ENCODE measurements around the gene KRT10. TPM values are rescaled to one million over a fixed set of nuclear protein-coding genes. Genes with fewer than 3 reads are reported as not detected.

KRT10 gene
- total RNA-seq, 1 experiment from 2014 or later, result 22.5 TPM

GRCh38 chr17:40846515-40847144, 24.2 kb upstream of the KRT10 start:
- Histone ChIP-seq H3K4me1 (no peaks in the 10 kb centered on the region), H3K27me3 (no peaks in the 10 kb centered on the region), H3K4me3 (no peak overlapping the region), H3K36me3 (no peaks in the 10 kb centered on the region), H3K9me3 (replicated peaks) (no peaks in the 10 kb centered on the region), H3K27ac (no peak overlapping the region)
- peak in 1 of 2 experiments; percentile 19 for DNase-seq

DNA sequence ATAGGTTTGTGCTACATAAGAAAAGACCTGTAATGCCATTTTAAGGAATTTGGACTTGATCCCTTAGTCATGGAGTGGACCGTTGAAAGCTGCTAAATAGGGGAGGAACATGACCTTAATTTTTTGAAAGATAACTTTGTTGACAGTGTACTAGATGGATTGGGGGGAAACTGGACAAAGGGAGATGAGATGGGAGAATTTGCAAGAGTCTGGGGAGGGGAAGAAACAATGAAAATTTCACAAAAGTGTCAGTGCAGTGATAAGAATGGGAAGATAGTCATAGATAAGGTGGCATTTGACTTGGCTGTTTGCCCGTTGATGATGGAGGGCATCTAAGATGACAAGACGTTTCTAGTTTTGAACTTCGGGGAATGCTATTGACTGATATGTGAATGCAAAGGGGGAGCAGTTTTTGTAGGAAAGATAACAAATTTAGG, 22.3 kb upstream of the KRT10 start:
- no peak overlapping the region for H3K27ac ChIP-seq

DNA sequence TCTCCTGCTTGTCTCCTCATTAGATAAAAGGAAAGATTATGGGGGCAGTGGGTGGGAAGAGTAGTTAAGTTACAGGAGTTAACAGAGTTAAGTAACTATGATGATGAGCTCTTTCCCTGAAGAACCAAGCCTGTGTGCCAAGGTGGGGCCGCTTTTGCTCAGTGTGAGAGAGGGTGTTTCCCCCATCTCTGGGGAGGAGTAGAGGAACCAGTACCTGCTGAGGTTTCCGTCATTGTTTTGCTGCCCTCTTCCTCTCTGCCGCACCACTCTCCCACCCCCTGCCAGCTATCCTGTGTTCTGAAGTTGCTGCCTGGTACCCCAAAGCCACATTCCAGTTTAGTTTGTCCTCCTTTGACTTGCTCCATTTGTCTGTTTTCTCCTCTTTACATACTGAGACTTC, 20.8 kb upstream of the KRT10 start:
- DNase-seq, result no peak
- Histone ChIP-seq H3K4me3 (no peak overlapping the region), H3K4me1 (no peaks in the 10 kb centered on the region), H3K36me3 (no peaks in the 10 kb centered on the region), H3K27me3 (no peaks in the 10 kb centered on the region), H3K27ac (no peak overlapping the region), H3K9me3 (replicated peaks) (no peaks in the 10 kb centered on the region)

More for the DNA sequence above, 22.3 kb upstream of the KRT10 start:
- DNase-seq, result no peak
- H3K9me3 ChIP-seq (replicated peaks), result no peaks in the 10 kb centered on the region
- no peaks in the 10 kb centered on the region for H3K36me3 ChIP-seq
- no peak overlapping the region for H3K4me3 ChIP-seq
- no peaks in the 10 kb centered on the region for H3K27me3 ChIP-seq
- no peaks in the 10 kb centered on the region for H3K4me1 ChIP-seq

GRCh38 chr17:40841246-40841645, 18.8 kb upstream of the KRT10 start:
- Histone ChIP-seq H3K27ac (no peak overlapping the region), H3K4me3 (no peak overlapping the region), H3K9me3 (replicated peaks) (no peaks in the 10 kb centered on the region), H3K36me3 (no peaks in the 10 kb centered on the region), H3K27me3 (no peaks in the 10 kb centered on the region), H3K4me1 (no peaks in the 10 kb centered on the region)
- no peak for DNase-seq

DNA sequence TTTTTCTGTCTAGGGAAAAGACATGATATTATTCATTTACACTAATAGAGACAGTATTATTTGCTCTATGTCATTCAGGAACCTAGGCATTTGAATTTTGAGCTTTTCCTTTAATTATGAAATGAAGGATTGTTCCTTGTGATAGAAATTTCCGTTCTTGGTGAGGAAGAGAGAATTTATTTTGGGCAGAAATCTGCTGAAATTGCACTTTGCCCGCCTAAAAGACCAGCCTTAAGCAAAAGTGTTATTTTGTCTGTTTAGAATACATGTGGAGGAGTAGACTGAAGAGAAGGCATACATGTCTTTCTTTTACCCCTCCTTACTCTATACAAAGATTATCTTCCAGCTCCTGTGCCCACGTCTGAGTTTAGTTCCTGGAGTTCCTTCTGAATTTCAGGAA, 16.8 kb upstream of the KRT10 start:
- Histone ChIP-seq H3K4me1 (no peaks in the 10 kb centered on the region), H3K27ac (no peak overlapping the region), H3K36me3 (peaks cover 3% of the 10 kb centered on the region; the same call in 1 of the 2 replicates), H3K9me3 (replicated peaks) (no peaks in the 10 kb centered on the region), H3K4me3 (no peak overlapping the region), H3K27me3 (no peaks in the 10 kb centered on the region)
- DNase-seq, result no peak

DNA sequence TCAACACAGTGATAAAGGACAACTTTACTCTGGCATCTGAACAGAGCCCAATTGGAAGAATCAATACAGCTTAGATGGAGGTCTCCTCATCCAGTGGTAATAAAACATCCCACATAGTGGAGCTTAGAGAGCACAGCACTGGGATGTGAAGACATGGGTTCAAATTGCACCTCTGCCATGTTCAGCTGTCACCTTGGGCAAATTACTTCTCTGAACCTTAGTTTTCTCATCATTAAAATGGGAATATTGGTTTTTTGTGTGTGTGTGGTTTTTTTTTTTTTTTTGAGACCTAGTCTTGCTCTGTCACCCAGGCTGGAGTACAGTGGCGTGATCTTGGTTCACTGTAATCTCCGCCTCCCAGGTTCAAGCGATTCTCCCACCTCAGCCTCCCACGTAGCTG, 13.6 kb upstream of the KRT10 start:
- Histone ChIP-seq H3K9me3 (replicated peaks) (no peaks in the 10 kb centered on the region), H3K27ac (no peak overlapping the region)
- no peak for DNase-seq

DNA sequence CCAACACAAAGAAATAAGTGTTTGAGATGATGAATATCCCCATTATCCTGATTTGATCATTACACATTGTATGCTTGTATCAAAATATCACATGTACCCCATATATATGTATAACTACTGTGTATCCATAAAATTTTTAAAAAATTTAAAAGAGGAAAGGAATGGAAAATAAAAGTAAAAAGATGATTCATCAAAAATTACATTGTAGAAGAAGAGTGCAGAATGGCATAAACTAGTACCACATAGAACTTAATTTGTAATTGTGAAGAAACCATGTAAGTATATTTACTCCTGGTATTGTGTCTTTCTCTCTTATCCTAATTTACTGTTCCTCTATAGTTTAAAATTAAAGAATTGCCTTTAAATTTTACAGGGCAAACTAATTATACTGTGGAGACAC, 11.5 kb upstream of the KRT10 start:
- no peaks in the 10 kb centered on the region for H3K9me3 ChIP-seq (replicated peaks)
- H3K4me1 ChIP-seq, result no peaks in the 10 kb centered on the region
- peaks cover 6% of the 10 kb centered on the region; the same call in 1 of the 2 replicates for H3K36me3 ChIP-seq
- no peak overlapping the region for H3K4me3 ChIP-seq
- H3K27me3 ChIP-seq, result no peaks in the 10 kb centered on the region
- H3K27ac ChIP-seq, result no peak overlapping the region
- no peak for DNase-seq

More for the DNA sequence above, 13.6 kb upstream of the KRT10 start:
- H3K36me3 ChIP-seq, result peaks cover 6% of the 10 kb centered on the region; the same call in 1 of the 2 replicates
- no peaks in the 10 kb centered on the region for H3K4me1 ChIP-seq
- H3K4me3 ChIP-seq, result no peak overlapping the region
- H3K27me3 ChIP-seq, result no peaks in the 10 kb centered on the region

DNA sequence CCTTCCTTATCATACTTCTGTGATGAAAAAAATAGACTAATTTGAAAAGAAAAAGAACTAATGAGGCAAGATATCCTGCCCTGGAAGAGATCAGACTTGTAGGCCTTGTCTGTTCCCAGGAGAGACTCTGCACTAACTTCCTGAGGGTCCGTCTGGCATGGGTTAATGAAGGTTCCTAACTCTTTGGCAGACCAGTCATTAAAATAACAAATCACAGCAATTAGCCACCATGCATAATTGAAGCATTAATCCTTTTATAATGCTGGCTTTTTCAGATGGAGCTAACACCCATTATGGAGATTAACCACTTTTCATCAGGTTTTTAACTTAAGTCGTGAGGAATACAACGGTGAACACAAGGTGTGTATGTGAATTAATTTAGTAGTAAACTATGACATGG, 10.4 kb upstream of the KRT10 start:
- H3K4me1 ChIP-seq, result no peaks in the 10 kb centered on the region
- no peak for DNase-seq
- H3K27me3 ChIP-seq, result no peaks in the 10 kb centered on the region
- peaks cover 6% of the 10 kb centered on the region; the same call in 1 of the 2 replicates for H3K36me3 ChIP-seq
- H3K27ac ChIP-seq, result no peak overlapping the region
- H3K9me3 ChIP-seq (replicated peaks), result no peaks in the 10 kb centered on the region
- H3K4me3 ChIP-seq, result no peak overlapping the region

DNA sequence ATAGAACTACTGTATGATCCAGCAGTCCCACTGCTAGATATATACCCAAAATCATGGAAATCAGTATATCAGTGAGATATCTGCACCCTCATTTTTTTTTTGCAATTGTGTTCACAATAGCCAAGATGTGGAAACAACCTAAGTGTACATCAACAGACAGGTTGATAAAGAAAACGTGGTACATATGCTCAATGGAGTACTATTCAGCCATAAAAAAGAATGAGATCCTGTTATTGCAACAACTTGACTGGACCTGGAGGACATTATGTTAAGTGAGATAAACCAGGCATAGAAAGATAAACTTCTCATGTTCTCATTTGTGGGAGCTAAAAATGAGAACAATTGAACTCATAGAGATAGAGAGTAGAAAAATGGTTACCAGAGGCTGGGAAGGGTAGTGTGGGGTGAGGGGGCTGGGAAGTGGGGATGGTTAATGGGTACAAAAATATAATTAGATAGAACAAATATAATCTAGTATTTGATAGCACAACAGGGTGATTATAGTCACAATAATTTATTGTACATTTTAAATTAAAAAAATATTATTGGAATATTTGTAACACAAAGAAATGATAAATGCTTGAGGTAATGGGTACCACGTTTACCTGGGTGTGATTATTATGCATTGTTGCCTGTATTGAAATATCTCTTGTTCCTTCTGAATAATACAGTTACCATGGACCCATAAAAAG, 7.8 kb upstream of the KRT10 start:
- Histone ChIP-seq H3K9me3 (replicated peaks) (no peaks in the 10 kb centered on the region), H3K4me1 (no peaks in the 10 kb centered on the region), H3K27me3 (no peaks in the 10 kb centered on the region), H3K36me3 (peaks cover 6% of the 10 kb centered on the region; the same call in 1 of the 2 replicates), H3K27ac (no peak overlapping the region), H3K4me3 (no peak overlapping the region)
- no peak for DNase-seq

DNA sequence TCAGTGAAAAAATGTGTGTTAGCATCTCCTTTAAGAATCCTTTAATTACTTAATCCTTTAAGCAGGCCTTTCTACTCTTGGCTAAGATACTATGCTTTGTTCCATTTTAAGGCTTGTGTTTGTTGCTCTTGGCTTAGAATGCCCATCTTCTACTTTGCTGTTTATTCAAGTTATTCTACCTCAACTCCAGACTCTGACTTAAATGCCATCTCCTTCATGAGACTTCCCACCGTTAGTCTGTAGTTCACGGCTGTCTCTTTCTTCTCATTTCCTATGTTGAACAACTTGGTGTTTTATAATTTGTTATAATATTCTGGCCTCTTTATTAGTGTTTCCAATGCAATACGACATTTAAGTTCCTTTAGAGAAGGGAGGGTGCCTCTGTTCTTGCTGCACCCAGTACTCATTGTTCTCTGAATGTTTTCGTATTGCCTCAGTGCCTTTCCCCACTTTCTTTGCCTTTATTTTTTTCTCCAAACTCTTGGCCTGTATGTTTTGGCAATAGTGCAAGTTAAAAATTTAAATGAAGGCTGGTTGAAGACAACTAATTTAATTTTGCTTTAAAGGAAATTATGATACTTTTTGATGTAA, 6.1 kb upstream of the KRT10 start:
- no peaks in the 10 kb centered on the region for H3K4me1 ChIP-seq
- no peak for DNase-seq
- no peak overlapping the region for H3K4me3 ChIP-seq
- H3K9me3 ChIP-seq (replicated peaks), result no peaks in the 10 kb centered on the region
- no peak overlapping the region for H3K27ac ChIP-seq
- no peaks in the 10 kb centered on the region; the same call in 1 of the 2 replicates for H3K36me3 ChIP-seq
- no peaks in the 10 kb centered on the region for H3K27me3 ChIP-seq

DNA sequence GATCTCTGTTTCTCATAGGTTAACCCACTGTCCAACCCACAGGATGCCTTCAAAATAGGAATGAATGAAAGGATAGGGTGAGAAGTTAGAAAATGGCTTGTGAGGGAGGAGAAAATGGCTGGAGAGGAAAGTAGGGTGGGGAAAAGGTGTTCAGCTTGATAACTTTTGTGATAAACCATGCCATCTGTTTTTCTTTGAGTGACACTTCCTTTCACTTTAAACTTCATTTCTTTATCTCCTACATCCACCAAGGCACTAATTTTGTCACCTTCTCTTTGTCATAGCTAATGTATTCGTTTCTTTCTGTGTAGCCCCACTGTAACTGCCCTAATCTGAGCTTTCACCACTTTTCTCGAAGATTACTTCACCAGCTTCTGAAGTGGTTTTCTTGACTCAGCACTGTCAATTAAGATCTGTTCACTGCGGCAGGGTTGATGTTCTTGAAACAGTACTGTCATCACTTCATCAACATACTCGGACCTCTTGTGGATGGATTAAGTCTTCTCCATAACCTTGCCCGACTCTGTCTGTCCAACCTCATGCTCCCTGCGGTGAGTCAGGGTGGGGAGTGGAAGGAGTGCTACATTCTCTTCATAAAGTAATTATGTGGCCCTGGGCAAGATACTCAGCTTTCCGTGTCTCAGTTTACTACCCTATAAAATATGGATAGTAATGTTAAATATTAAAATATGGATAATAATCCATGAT, 5.5 kb upstream of the KRT10 start:
- Histone ChIP-seq H3K4me1 (no peaks in the 10 kb centered on the region), H3K9me3 (replicated peaks) (no peaks in the 10 kb centered on the region), H3K27me3 (no peaks in the 10 kb centered on the region), H3K36me3 (no peaks in the 10 kb centered on the region; the same call in 1 of the 2 replicates), H3K4me3 (no peak overlapping the region), H3K27ac (no peak overlapping the region)
- DNase-seq, result no peak

DNA sequence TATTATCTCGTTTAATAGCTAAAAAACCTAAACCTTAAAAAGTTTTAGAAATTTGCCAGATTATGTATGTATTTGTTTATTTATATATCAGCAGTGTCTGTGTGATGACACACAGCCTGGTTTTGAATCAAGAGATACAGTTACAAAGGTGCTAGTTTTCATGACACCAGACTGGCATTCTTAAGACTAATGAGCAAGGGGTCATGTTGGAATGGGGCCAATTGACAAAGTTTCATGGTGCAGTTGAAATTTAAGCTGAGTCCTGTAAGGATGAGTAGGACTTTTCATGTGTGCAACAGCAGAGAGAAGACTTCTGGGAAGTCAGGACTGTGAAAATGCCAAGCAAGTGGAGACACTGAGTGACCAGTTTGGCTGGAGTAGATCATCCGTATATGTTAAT, 3.2 kb upstream of the KRT10 start:
- Histone ChIP-seq H3K4me3 (no peak overlapping the region), H3K9me3 (replicated peaks) (no peaks in the 10 kb centered on the region), H3K4me1 (no peaks in the 10 kb centered on the region), H3K27ac (no peak overlapping the region), H3K27me3 (no peaks in the 10 kb centered on the region), H3K36me3 (no peaks in the 10 kb centered on the region; the same call in 1 of the 2 replicates)
- no peak for DNase-seq

DNA sequence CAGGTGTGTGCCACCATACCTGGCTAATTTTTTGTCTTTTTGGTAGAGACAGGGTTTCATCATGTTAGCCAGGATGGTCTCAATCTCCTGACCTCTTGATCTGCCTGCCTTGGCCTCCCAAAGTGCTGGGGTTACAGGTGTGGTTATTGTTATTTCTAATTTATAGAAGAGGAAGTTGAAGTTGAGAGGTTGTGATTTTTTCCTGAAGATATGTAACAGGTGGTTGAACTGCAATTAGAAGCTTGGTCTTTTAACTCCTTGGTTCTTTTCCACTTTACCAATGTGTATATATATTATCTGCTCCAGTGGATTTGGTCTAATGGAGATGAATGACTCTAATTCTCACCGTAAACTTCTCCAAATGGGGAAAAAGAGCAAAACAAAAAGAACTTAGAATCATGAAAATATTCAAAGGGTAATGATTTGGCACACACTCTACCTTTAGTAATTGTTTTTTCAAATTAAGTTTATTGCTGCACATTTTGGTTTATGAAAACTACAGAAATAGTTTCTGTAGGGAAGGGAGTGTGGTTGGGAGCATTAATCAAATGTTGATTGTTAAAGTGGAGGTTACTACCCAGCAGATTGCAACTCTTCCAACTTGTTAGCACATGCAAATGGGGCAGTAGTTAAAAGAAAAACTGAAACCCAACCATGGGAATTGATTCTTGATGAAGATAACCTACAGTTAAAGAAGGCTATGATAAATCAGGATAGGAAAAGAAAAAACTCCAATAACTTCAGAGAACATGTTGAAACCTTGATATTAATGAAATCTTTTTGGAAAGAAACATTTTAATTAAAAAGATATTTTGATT, 1.8 kb upstream of the KRT10 start:
- Histone ChIP-seq H3K4me3 (no peak overlapping the region), H3K9me3 (replicated peaks) (no peaks in the 10 kb centered on the region), H3K27ac (no peak overlapping the region), H3K36me3 (no peaks in the 10 kb centered on the region; the same call in 1 of the 2 replicates), H3K4me1 (no peaks in the 10 kb centered on the region), H3K27me3 (no peaks in the 10 kb centered on the region)
- DNase-seq, result no peak

- Histone ChIP-seq H3K27ac (no peak overlapping the region), H3K4me1 (no peaks in the 10 kb centered on the region), H3K27me3 (no peaks in the 10 kb centered on the region), H3K9me3 (replicated peaks) (no peaks in the 10 kb centered on the region), H3K36me3 (peaks cover 9% of the 10 kb centered on the region), H3K4me3 (no peak overlapping the region)
- DNase-seq, result no peak
These were observed 878 bp downstream of the KRT10 start for GRCh38 chr17:40821536-40821935.

Measured in SJCRH30 (cell line).